Mesodermal cell (in vitro differentiated cells): ENCODE data around the gene ADGRD1.
A peak's percentile ranks its signal among the peaks of the same experiment; 100 is the strongest.
"Not testable (repeated sequence)": the region's sequence is repeated elsewhere in the genome, so short reads cannot be mapped to it uniquely, and the experiment has no call there.

ENCODE experiments used
- H3K27ac ChIP-seq: 2 replicates; pipeline ENCODE4 v1.7.0; 2013; ENCODE audit warnings: mild to moderate bottlenecking, low read depth, low read length, moderate library complexity; ENCODE audit not compliant: severe bottlenecking
- H3K36me3 ChIP-seq: 2 replicates; pipeline ENCODE4 v1.7.1; 2013; ENCODE audit warnings: mild to moderate bottlenecking, low read length, moderate library complexity; ENCODE audit not compliant: control insufficient read depth, insufficient read depth
- H3K4me1 ChIP-seq: one replicate; pipeline ENCODE4 v1.7.1; 2013; ENCODE audit warnings: mild to moderate bottlenecking, low read length; ENCODE audit not compliant: insufficient read depth, control insufficient read depth, poor library complexity, severe bottlenecking
- H3K4me3 ChIP-seq: 2 replicates; pipeline ENCODE4 v1.7.0; 2013; ENCODE audit warnings: low read length, control low read depth, mild to moderate bottlenecking; ENCODE audit not compliant: insufficient read depth, poor library complexity, severe bottlenecking; ENCODE audit errors: extremely low read depth
- H3K9me3 ChIP-seq: 2 replicates; pipeline ENCODE4 v1.7.1; 2013; ENCODE audit warnings: mild to moderate bottlenecking, low read length, moderate library complexity; ENCODE audit not compliant: control insufficient read depth
- WGBS, 2 experiments: methylation state at CpG; one replicate each; pipeline ENCODE4 v1.1.5; 2013; ENCODE audit warnings: missing lambda C conversion rate in 2 of 2; ENCODE audit not compliant: insufficient coverage in 2 of 2; 5-methylcytosine and 5-hydroxymethylcytosine counted together

The ADGRD1 gene

GRCh38 chr12:130937546-130937945 is 16.2 kb upstream of the ADGRD1 start:
- H3K4me1 ChIP-seq = not testable (repeated sequence)
- WGBS, 2 experiments = 87 to 94% methylated on average over 2 of the region's 3 CpGs

DNA sequence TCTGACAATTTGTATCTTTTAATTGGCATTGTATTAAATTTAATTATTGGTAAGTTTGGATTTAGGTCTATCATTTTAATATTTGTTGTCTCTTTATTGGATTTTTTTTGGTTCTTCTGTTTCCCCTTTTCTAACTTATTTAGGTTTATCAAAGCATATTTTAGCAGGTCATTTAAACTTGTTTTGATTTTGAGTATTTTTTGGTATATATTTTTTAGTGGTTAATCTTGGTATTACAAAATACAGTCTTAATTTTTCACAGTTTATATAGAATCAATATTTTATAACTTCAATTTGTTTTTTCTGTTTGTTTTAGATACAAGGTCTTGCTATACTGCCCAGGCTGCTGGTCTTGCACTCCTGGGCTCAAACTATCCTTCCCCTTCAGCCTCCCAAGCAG is 15.5 kb upstream of the ADGRD1 start:
- Histone ChIP-seq H3K27ac (no peak overlapping the region), H3K9me3 (no peaks in the 10 kb centered on the region), H3K4me3 (no peak overlapping the region), H3K36me3 (no peaks in the 10 kb centered on the region), H3K4me1 (no peaks in the 10 kb centered on the region)

More at GRCh38 chr12:130937546-130937945, 16.2 kb upstream of the ADGRD1 start:
- not testable (repeated sequence) for H3K27ac ChIP-seq, H3K4me3 ChIP-seq, H3K9me3 ChIP-seq, H3K36me3 ChIP-seq

GRCh38 chr12:130944878-130945277 is 8.8 kb upstream of the ADGRD1 start:
- no peak overlapping the region for H3K4me3 ChIP-seq
- no peaks in the 10 kb centered on the region for H3K4me1 ChIP-seq
- no peaks in the 10 kb centered on the region for H3K36me3 ChIP-seq
- H3K9me3 ChIP-seq = peaks cover 5% of the 10 kb centered on the region
- no peak overlapping the region for H3K27ac ChIP-seq

GRCh38 chr12:130945786-130946492 is 7.8 kb upstream of the ADGRD1 start:
- Histone ChIP-seq H3K4me1 (no peaks in the 10 kb centered on the region), H3K36me3 (no peaks in the 10 kb centered on the region), H3K9me3 (peaks cover 5% of the 10 kb centered on the region), H3K27ac (no peak overlapping the region), H3K4me3 (no peak overlapping the region)
- WGBS, 2 experiments = 86 to 100% methylated on average over 2 of the region's 7 CpGs

DNA sequence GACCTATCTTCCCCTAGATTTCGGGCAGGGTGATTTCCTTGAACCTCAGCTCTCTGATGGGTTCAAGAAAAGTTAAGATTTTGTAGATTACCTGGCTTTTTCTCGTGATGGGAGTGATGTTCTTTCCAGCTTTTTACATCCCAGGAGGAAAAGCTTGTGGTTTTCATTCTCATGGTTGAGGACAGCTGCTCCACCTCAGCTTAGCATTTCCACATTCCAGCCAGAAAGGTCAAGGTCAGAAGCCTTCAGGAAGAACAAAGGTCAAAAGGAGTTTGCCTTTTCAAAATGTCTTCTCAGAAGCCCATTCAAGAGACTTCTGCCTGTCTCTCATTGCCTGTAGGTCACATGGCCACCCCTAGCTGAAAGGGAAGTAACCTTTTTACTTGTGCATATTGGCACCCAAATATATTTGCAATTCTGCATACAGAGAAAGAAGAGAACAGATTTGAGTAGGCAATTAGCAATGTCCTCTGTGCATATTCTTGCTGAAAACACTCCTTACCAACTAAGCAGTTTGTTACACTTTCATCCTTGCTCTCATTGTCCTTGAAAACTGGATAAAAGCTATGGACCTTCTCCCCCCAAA is 6.6 kb upstream of the ADGRD1 start:
- 100% methylated on average over 1 of the region's 2 CpGs; no CpG with 5 or more reads in 1 of the 2 experiments for WGBS, 2 experiments
- Histone ChIP-seq H3K9me3 (peaks cover 5% of the 10 kb centered on the region), H3K36me3 (no peaks in the 10 kb centered on the region), H3K4me1 (no peaks in the 10 kb centered on the region), H3K4me3 (no peak overlapping the region), H3K27ac (no peak overlapping the region)

DNA sequence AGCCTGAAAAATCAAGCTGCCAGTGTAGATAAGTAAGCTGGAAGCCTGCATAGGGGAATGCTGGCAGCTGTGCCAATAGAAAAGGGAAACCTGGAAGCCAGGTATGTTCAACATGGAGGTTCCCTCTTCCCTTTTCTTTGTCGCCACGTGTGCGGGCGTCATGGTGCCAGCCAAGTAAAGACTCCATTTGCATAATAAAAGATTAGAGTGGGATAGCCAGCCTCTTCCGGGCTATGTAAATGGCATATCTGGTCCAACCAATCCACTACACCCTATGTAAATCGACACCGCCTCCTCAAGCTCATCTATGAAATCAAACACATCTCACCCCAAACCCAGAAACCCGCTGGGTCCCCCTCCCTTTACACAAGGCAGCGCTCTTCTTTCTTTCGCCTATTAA is 5.6 kb upstream of the ADGRD1 start:
- Histone ChIP-seq H3K36me3 (no peaks in the 10 kb centered on the region), H3K27ac (no peak overlapping the region), H3K4me1 (peaks cover 3% of the 10 kb centered on the region), H3K9me3 (peaks cover 5% of the 10 kb centered on the region), H3K4me3 (no peak overlapping the region)
- 86 to 89% methylated on average over 5 to 6 of the region's 10 CpGs for WGBS, 2 experiments

DNA sequence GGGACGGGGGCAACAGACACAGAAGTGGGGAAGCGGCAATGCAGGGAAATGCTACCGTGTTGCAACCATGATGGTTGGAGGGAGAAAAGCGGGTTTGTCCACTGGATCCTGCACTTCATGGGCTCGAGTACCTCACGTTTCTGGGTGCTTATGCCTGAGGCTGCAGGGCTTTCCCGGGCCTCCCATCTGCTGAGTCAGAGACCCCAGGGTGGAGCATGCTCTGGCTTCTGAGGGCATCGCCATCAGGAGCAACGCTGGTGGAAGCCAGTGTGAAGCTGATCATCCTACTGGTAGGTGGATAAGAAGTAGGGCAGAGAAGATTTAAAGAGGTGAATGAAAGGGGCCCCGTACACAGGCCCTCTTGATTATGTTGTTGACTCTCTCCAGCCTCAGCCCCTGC is 5.0 kb upstream of the ADGRD1 start:
- H3K27ac ChIP-seq = no peak overlapping the region
- H3K9me3 ChIP-seq = peaks cover 5% of the 10 kb centered on the region
- WGBS, 2 experiments = 88 to 90% methylated on average over 9 of the region's 10 CpGs
- H3K4me3 ChIP-seq = no peak overlapping the region
- peaks cover 6% of the 10 kb centered on the region for H3K4me1 ChIP-seq
- H3K36me3 ChIP-seq = no peaks in the 10 kb centered on the region

DNA sequence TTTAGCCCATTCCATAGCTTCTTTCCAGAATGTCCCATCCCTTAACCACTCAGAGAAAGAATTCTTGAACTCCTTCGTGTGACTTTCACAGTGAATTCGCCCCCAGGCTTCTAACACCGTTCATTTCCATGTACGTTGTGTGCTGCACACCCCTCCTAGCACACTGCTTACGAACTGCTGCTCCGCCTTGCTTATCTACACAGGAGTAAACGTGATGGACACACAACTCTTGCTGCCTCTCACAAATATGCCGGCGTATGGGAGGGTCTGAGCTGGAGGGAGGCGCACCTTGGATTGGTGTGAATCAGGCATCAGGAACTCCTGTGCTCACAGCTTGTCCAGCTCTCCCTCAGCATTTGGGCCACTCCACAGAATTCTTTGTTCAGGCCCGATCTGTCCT is 3.9 kb upstream of the ADGRD1 start:
- Histone ChIP-seq H3K9me3 (peaks cover 4% of the 10 kb centered on the region), H3K4me1 (peaks cover 15% of the 10 kb centered on the region), H3K4me3 (no peak overlapping the region), H3K36me3 (no peaks in the 10 kb centered on the region), H3K27ac (no peak overlapping the region)
- 94 to 95% methylated on average over 10 to 11 of the region's 11 CpGs for WGBS, 2 experiments

- Histone ChIP-seq H3K27ac (no peak overlapping the region), H3K9me3 (no peaks in the 10 kb centered on the region), H3K36me3 (no peaks in the 10 kb centered on the region), H3K4me1 (peaks cover 15% of the 10 kb centered on the region), H3K4me3 (no peak overlapping the region)
- WGBS, 2 experiments = 86 to 87% methylated on average over 13 of the region's 13 CpGs
Observed at GRCh38 chr12:130951636-130952035, 2.1 kb upstream of the ADGRD1 start.

- H3K36me3 ChIP-seq = no peaks in the 10 kb centered on the region
- 55 to 56% methylated on average over 11 of the region's 14 CpGs for WGBS, 2 experiments
- peaks cover 15% of the 10 kb centered on the region for H3K4me1 ChIP-seq
- no peaks in the 10 kb centered on the region for H3K9me3 ChIP-seq
- H3K27ac ChIP-seq = peak overlapping the region; percentile 32
- no peak overlapping the region for H3K4me3 ChIP-seq
Observed at GRCh38 chr12:130952171-130952954, 1.3 kb upstream of the ADGRD1 start.

DNA sequence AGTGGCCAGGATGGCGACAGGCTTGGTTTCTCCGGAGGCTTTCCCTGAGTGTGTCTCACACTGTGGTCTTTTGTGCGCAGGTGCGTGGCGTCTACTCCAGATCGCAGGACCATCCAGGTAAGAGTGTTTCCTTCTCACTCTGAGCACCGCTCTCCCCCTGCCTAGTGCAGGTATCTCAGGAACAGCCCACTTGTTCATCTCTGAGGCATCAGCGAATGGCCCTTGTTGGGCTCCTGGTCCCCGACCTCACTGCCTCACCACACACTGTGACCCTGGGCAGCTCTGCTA is 781 bp downstream of the ADGRD1 start:
- Histone ChIP-seq H3K27ac (peak overlapping the region; percentile 63), H3K9me3 (no peaks in the 10 kb centered on the region), H3K4me3 (peak overlapping the region; percentile 2), H3K4me1 (peaks cover 15% of the 10 kb centered on the region), H3K36me3 (no peaks in the 10 kb centered on the region)
- WGBS, 2 experiments = 83 to 90% methylated on average over 7 to 9 of the region's 9 CpGs
